ENCODE results near the gene RAB40C.

The RAB40C gene

GRCh38 chr16:619476-620100, 29.7 kb downstream of the RAB40C start:
- DNase-seq = no peak

GRCh38 chr16:620700-621525, 31.0 kb downstream of the RAB40C start:
- DNase-seq = no peak

GRCh38 chr16:621526-622105, 31.8 kb downstream of the RAB40C start:
- DNase-seq = no peak

- DNase-seq = no peak
Measured at GRCh38 chr16:622920-623280, 33.0 kb downstream of the RAB40C start.

GRCh38 chr16:624526-625070, 34.7 kb downstream of the RAB40C start:
- DNase-seq = no peak

GRCh38 chr16:625117-625976, 35.5 kb downstream of the RAB40C start:
- no peak for DNase-seq

GRCh38 chr16:625977-626765, 36.3 kb downstream of the RAB40C start:
- no peak for DNase-seq

GRCh38 chr16:626787-627453, 37.1 kb downstream of the RAB40C start:
- no peak for DNase-seq

- DNase-seq = no peak
Measured at GRCh38 chr16:627454-628239, 37.8 kb downstream of the RAB40C start.

- no peak for DNase-seq
Measured at GRCh38 chr16:628321-629061, 38.6 kb downstream of the RAB40C start.

GRCh38 chr16:629185-629832, 39.4 kb downstream of the RAB40C start:
- DNase-seq = no peak

GRCh38 chr16:629833-630248, 40.0 kb downstream of the RAB40C start:
- DNase-seq = no peak

GRCh38 chr16:630249-630814, 40.5 kb downstream of the RAB40C start:
- DNase-seq = no peak

GRCh38 chr16:630815-631405, 41.0 kb downstream of the RAB40C start, which contains the start of gene WFIKKN1:
WFIKKN1 (plus strand) TSS chr16:630985; CDS start chr16:631254, 269 bp downstream.
- DNase-seq = no peak

- DNase-seq = no peak
Measured at GRCh38 chr16:631808-632358, 42.0 kb downstream of the RAB40C start.

GRCh38 chr16:632486-633335, 42.8 kb downstream of the RAB40C start:
- DNase-seq = no peak
